GM19452 (cell line): Measurements from ENCODE around the gene MYO10.

ENCODE experiments used
- ATAC-seq: cut with Tn5 transposase; IDR thresholded peaks from one replicate; pipeline ENCODE4 v1.9.1; 2021; ENCODE audit not compliant: unreplicated experiment

MYO10 gene

DNA sequence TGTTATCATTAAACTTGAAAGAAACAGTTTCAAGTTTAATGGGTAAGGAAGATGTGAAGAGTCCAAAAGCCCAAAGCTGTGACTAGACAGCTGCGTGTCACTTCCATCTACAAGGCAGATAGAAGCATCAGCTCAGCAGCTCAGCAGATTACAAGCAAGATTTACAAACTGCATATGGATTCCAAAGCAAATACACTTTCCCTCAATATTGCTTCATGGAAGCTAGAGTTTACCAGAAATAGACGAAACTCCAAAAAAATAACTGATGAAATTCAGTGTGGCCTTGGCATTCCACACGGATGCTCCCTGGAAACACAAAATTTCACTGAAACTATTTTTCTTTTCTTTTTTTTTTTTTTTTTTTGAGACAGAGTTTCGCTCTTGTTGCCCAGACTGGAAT, 17.9 kb downstream of the MYO10 start:
- no peak for ATAC-seq

DNA sequence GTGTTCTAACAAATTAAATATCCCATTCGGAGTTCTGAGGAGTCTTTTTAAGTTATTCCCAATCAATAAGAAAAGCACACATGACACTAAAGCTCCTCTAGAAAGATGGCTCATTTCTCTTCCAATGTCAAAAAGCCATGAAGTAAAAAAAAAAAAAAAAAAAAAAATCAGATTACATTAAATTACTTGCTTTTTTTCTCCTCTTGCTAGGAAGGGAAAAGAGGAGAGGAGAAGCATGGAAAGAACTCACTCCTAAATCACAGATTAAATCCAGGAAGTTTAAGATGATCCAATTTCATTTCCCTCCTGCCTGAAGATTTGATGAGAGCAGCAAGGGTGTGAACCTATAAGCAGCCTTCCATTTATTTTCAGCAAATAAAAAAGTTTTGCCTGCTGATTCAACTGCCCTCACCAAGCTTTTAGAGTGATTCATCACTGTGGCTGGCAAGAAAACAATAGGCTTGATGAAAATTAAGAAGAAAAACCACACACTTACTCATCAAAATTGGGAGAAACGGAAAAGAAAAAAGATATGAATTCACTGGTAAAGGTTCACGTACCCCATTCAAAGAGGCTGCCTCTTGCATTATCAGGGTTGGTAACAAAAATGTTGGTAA, 19.7 kb downstream of the MYO10 start:
- ATAC-seq, result no peak

DNA sequence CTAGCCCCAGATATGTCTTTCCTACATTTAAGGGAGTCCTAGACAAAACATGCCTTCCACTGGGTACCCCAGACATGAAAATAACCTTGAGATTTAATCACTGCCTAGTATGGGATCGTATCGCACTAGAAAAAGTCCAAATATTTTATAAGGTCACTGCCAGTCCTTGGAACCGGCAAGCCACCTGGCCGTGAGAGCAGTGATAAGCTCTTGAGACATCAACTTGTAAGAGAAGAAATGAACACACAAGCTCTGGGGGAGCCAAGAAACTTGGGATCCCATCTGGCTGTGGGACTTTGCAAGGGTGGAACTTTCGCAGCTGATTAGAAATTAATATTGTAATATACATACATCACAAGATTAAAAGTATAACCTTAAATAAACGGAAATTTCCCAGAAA, 21.5 kb downstream of the MYO10 start:
- ATAC-seq, result no peak

DNA sequence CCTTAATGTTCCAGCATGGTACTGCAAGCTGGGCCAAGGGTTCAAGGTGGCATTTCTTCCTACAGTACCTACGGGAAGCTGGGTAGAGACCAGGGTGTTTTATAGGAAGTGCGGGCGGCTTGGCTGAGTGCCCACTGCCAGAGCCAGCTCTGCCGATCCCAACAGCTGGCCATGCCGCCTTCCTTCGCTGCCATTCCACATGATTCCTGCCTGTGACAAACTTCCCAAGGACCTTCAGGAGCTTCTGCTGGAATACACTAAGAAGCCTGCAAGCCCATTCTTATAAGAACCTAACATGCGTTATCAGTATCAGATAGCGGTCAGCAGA, 22.0 kb downstream of the MYO10 start:
- ATAC-seq, result no peak

DNA sequence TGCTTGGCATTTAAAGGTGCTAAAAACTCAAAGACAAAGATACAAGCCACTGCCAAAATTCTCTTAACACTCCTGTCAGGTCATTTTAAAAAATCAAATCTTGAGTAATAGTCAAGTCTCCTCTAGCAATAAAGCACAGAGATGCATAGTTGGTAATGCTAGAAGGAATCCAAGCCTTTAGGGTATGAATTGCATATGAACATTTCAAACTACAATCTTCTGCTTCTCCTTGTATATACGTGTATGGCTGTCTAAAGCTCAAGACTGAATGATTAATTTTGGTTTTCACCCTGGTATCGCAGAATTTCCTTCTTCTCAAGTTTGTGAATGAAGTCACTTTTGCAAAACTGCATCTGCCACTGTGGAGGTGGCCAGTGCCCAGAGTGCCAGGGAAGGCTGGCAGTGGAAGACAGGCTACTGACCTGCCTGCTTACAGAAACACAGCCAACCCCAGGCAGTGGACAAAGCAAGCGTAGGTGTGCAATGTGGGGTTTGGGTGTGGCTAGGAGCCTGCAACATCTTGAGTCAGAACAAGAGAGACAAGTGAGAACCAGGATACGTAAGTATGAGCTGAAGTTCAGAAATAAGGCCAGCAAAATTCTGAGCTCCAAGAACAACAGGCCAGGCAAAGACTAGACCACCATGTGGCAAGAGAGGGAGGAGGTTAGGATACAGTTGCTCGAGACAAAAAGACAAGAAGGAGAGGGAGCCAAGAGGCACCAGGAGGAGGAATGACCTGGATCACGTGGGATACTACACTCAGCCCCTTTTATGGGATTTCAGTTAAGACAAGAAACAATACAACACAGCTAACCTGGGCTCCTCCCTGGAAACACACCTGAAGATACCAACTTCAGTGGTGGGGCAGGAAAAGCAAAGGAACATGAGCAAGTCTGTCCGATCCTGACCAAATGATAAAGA, 22.6 kb downstream of the MYO10 start:
- no peak for ATAC-seq

DNA sequence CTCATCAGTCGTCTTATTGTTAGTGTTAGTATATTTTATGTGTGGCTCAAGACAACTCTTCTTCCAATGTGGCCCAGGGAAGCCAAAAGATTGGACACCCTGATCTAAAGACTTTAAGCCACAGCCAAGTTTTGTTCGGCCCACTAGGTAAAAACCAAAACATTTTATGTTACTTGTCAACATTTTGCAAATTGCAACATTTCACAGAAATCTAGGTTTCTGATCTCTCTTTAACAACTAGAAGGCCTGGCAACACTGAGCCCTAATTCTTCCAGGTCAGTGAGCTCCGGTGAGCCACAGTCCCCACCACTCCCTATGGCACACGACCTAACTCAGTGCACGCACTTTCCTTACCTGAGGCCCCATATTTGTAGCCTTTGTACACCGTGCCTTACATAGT, 24.0 kb downstream of the MYO10 start:
- ATAC-seq, result no peak

DNA sequence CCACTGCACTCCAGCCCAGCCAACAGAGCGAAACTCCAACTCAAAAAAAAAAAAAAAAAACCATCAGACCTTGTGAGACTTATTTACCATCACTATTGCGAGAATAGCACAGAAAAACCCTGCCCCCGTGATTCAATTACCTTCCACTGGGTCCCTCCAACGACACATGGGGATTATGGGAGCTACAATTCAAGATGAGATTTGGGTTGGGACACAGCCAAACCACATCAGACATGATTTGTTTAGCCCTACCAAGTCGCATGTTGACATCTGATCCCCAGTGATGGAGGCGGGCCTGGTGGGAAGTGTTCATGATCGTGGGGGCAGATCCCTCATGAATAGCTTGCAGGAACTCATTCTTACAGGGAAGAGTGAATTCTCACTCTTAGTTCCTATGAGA, 26.6 kb downstream of the MYO10 start:
- no peak for ATAC-seq

DNA sequence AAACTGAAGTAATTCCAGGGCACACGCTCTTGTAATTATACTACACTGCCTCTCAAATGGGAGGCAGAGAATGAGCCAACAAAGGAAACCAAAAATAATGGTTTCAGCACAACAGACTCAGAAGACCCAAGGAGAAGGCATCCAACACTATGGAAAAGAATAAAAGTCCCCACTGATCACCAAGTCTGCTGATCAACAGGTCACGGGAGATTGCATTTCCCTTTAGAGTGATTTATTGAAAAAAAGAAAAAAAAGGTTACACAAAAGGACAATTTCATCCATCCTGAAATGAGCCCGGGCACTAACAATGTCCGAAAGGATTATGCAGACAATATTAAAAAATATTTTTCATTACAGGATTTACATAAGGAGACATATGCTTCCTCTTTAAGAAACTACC, 28.8 kb downstream of the MYO10 start:
- no peak for ATAC-seq

DNA sequence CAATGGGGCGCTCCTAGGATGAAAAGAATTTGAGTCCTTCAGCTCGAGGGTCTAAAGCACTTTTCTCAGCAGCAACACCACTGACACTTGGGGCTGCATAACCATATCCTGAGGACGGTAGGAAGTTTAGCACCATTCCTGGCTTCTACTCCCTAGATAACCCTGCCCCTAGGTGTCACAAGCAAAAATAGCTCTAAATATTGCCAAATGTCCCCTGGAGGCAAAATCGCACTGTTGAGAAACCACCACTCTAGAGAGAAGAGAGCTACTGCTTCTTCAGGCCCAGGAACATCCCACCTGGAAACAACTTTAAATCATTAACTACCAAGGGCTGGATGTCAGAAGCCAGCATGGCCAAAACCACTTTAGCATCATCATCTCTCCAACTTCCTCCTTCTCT, 29.8 kb downstream of the MYO10 start:
- ATAC-seq, result no peak

DNA sequence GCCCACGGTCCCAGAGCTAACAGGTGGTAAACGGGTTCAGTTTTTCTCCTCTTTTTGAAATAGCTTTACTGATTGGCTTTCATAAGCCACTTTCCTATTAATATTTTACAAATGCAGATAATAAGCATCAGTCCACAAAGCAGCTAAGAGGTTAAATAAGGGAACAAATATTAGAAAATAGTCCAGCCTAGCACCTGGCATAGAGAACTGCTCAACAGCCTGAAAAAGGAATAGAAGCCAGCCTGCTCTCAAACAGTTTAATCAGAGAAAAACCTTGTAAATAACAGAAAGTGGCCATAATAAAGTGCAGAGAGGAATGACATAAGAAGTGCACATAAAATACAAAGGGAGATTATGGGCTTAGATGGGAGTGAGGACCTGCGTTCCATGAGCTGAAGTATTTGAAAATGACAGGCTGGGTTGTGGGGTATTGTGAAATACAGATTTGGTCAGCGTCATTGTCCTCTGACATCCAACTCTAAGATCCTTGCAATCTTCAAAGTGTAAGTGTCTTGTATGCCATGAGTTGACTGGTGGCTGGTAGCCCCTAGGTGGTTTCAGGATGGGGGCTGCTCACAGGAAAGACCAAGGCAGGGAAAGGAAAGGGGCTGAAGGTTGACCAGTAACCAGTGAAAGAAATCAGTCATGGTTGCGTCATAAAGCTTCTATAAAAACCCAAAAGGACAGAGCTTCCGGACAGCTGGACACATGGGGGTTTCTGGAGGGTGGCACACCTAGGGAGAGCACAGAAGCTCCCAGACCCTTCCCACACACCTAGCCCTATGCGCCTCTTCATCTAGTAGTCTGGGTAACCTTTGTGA, 32.4 kb downstream of the MYO10 start:
- no peak for ATAC-seq

DNA sequence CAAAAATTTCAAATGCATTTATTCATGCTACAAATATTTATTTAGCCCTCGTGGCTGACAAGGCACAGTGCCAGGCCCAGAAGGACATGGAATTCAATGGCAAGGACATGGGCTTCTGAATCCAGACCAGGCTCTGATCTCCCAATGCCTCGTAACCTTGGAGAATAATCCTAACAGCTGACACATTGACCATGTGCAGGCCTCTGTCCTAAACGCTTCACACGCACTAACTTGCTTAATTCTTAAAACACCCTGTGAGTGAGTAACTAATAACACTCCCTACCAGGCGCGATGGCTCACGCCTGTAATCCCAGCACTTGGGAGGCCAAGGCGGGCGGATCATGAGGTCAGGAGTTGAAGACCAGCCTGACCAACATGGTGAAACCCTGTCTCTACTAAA, 33.2 kb downstream of the MYO10 start:
- no peak for ATAC-seq

DNA sequence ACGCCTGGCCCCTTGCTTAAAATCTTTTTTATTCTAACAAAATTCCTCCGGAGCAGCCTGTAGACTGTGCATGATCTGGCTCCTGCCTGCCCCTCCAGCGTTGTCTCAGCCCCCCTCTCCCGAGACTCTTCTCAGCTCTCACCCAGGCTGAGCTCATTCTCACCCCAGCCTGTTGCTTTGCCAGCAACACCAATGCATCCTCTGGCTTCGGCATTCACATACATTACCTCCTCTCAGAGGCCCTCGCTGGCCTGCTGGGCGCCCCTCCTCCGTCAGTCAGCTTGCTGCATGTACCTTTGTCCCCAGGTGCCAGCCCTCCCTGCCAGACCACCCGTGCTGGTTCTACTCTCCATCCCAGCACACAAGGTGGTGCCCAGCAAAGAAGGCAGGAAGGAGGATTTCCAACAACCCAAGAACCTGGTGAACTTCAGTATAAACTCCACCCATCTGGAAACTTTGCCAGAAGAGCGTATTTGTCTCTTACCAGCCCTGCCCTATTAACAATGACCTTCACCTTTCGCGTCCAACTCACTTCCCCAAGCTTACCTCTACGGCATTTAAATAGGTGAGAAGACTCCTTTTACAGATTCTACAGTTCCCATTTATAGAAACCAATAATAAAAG, 35.0 kb downstream of the MYO10 start:
- ATAC-seq, result no peak

DNA sequence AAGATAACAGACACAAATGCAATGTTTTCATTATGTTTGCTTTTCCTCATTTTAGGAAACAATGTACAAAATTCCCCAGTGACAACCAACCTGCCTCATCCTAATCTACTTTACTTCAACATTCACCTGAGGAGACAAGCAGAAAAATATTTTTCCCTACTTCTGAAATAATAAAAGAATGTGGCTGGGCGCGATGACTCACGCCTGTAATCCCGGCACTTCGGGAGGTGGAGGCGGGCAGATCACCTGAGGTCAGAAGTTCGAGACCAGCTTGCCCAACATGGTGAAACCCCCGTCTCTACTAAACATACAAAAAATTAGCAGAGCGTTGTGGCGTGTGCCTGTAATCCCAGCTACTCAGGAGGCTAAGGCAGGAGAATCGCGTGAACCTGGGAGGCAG, 36.9 kb downstream of the MYO10 start:
- no peak for ATAC-seq

DNA sequence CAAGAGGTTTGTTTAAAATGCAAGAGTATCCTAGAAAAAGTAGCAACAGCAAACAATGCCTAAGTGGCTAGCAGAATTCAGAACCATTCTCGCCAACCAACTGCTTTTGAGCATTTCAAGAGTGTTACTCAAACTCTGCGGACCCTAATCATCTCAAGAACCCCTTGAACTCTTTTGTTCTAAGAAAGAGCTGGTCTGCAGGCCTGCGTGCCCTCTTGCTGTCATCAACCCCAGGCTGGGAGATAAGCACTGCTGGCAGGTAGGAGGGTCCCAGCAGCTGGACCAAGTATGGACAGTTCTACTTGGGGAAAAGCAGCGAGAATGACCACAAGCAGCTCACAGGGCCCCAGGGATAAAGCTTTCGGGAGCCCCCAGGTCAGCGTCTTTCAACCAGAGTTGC, 38.3 kb downstream of the MYO10 start:
- ATAC-seq, result no peak

DNA sequence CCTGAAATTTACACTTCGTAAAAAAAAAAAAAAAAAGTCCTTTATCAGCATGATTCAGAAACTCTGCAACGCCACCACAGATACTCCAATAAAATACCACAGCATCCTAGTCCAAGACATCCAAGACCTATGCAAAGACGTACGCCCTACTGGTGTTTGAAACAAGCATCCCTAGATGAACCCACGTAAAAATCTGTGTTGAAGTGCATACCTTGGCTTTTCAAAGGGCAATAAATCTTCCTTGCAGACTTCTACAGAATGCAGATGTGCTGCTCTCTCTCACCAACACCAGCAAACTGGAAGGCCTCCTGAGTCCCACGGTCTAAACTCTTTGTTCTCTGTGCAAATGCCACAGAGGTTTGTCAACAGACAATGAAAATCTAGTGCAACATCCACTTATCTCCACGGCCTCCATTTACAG, 38.8 kb downstream of the MYO10 start:
- no peak for ATAC-seq

DNA sequence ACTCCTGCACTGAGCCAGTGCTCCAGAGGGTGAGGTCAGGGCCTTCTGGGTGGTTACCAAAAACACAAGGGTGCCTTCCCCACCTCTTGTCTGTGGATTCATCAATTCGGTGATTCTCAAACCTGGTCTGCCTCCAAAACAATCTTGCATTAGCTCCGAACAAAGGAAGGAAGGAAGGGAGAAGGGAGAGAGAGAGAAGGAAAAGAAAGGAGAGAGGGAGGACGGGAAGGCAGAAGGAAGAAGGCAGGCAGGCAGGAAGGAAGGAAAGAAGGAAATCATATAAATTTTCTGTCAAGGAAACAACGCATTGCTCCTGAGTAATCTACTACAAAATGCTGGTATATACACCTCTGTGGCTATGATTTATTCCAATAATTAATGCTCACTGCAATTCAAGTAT, 39.3 kb downstream of the MYO10 start:
- no peak for ATAC-seq

DNA sequence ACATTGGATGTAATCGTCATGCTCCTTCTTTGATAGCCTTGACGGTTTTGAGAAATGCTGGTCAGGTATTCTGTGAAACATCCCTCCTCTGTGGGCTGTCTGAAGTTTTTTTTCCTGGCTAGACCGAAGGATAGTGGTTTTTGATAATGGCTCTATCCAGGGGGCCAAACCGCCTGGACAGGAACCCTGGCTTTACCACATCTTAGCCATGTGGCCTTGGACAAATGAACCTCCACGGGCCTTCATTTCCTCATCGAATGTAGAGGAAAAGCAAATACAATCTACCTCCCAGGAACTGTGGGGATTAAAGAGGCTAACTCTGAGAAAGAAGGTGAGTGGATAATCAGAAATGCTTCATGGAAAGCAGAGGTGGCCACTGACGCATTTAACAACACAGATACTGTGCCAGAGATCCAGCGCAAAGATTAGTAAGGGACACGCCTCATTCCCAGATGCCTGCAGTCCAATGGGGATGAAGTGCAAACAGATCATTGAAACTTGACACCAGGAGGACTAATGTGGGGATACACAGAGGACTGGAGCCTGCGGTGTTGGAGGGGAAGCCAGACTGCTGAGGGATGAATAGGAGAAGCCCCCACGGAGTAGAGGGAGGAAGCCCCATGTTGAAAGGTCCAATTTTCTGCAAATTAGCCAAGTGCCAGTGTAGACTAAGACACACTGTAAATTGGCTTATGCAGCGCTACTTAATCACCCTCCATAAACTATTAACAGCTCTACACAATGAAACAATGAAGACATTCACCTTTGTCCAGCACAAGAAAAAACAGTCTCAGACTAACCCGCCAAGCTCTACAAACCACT, 41.6 kb downstream of the MYO10 start:
- no peak for ATAC-seq

DNA sequence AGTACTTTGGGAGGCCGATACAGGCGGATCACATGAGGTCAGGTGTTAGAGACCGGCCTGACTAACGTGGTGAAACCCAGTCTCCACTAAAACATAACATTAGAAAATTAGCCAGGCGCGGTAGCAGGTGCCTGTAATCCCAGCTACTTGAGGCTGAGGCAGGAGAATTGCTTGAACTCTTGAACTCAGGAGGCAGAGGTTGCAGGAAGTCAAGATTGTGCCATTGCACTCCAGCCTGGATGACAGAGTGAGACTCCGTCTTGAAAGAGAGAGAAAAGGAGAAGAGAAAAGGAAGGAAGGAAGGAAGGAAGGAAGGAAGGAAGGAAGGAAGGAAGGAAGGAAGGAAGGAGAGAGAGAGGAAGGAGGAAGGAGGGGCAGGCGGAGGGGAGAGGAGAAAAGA, 45.1 kb downstream of the MYO10 start:
- no peak for ATAC-seq

DNA sequence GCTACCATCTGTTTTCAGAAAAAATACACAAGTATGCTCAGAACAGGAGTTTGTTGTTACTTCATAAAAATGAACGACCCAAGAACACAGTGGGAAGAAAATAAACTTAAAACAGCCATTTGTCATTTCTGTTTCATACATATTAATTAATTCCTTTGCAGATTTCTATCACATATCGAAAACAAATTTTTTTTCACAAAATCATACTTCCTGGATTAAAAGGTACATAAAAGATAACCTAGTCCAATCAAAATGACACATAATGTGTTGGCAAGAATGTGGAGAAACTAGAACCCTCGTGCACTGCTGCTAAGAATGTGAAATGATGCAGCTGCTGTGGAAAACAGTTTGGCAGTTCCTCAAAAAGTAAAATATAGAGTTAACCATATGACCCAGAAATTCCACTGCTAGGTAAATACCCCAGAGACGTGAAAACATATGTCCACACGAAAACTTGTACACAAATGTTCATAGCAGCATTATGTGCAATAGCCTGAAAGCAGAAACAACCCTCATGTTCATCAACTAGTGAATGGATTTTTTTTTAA, 46.0 kb downstream of the MYO10 start:
- no peak for ATAC-seq

DNA sequence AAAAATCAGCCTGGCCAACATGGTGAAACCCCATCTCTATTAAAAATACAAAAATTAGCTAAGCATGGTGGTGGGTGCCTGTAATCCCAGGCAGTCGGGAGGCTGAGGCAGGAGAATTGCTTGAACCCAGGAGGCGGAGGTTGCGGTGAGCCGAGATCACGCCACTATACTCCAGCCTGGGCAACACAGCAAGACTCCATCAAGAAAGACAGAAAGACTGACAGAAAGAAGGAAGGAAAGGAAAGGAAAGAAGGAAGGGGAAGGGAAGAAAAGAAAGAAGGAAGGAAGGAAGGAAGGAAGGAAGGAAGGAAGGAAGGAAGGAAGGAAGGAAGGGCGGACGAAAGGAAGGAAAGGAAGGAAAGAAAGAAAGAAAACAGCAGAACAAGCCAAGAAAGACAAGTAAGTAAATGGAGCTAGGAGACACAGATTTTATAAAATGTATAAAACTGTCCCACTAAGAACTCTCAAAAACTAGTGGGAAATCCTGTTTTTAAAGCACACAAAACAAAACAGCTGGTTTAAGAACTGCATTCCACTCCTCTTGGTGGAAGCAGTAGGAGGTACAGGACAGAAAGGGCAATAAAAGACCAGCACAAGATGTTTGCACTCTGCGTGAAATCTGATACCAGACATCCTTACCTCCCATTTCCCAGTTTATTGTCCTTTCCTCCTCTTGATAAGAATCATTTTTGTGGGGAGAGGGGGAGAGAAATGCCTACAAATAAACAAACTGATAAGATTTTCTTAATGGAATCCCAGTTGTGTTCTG, 46.7 kb downstream of the MYO10 start:
- ATAC-seq, result no peak
